ENCODE results near the gene SFMBT2.
"Not testable (repeated sequence)": the region's sequence is repeated elsewhere in the genome, so short reads cannot be mapped to it uniquely, and the experiment has no call there.

Gene SFMBT2

GRCh38 chr10:7193369-7193768 is 217.5 kb downstream of the SFMBT2 start:
- peaks cover 6% of the 10 kb centered on the region; the same call in 1 of the 2 replicates for H3K36me3 ChIP-seq (ENCODE audit: control insufficient read depth, low read length)
- no peaks in the 10 kb centered on the region for H3K27me3 ChIP-seq (ENCODE audit: control insufficient read depth, low read length)
- no peak overlapping the region for H3K4me3 ChIP-seq (ENCODE audit: low read length)
- TF ChIP-seq CTCF (IDR thresholded peaks at IDR 0.05; ENCODE audit: low read depth, low read length, poor library complexity, severe bottlenecking) (no peak), EZH2phosphoT487 (IDR thresholded peaks at IDR 0.05; ENCODE audit: borderline replicate concordance, low read length) (no peak)
- H4K20me1 ChIP-seq (ENCODE audit: control insufficient read depth, insufficient read depth, low read depth, low read length) = no peaks in the 10 kb centered on the region
- H3K9me2 ChIP-seq (replicated peaks; ENCODE audit: control insufficient read depth, low read length) = no peaks in the 10 kb centered on the region
- no peaks in the 10 kb centered on the region for H3K79me2 ChIP-seq (ENCODE audit: control insufficient read depth, low read length)
- H3F3A ChIP-seq (ENCODE audit: control insufficient read depth, insufficient read depth) = no peaks in the 10 kb centered on the region
- no peak overlapping the region for H3K27ac ChIP-seq (ENCODE audit: low read depth, low read length)
- peaks cover 8% of the 10 kb centered on the region for H3K4me1 ChIP-seq (ENCODE audit: control insufficient read depth, low read length)
- no peak overlapping the region for H3K4me2 ChIP-seq (ENCODE audit: low read length)
- no peaks in the 10 kb centered on the region for H3K9me3 ChIP-seq (ENCODE audit: control insufficient read depth, insufficient read depth, low read length)

GRCh38 chr10:7192831-7193361 is 217.9 kb downstream of the SFMBT2 start:
- H3K27me3 ChIP-seq (ENCODE audit: control insufficient read depth, low read length) = no peaks in the 10 kb centered on the region
- H3K9me2 ChIP-seq (replicated peaks; ENCODE audit: control insufficient read depth, low read length) = no peaks in the 10 kb centered on the region
- no peak overlapping the region for H3K4me3 ChIP-seq (ENCODE audit: low read length)
- no peaks in the 10 kb centered on the region for H4K20me1 ChIP-seq (ENCODE audit: control insufficient read depth, insufficient read depth, low read depth, low read length)
- peaks cover 5% of the 10 kb centered on the region; the same call in 1 of the 2 replicates for H3K36me3 ChIP-seq (ENCODE audit: control insufficient read depth, low read length)
- TF ChIP-seq EZH2phosphoT487 (IDR thresholded peaks at IDR 0.05; ENCODE audit: borderline replicate concordance, low read length) (no peak), CTCF (IDR thresholded peaks at IDR 0.05; ENCODE audit: low read depth, low read length, poor library complexity, severe bottlenecking) (no peak)
- H3K27ac ChIP-seq (ENCODE audit: low read depth, low read length) = no peak overlapping the region
- no peak overlapping the region for H3K4me2 ChIP-seq (ENCODE audit: low read length)
- H3K4me1 ChIP-seq (ENCODE audit: control insufficient read depth, low read length) = peaks cover 8% of the 10 kb centered on the region
- no peaks in the 10 kb centered on the region for H3F3A ChIP-seq (ENCODE audit: control insufficient read depth, insufficient read depth)
- no peaks in the 10 kb centered on the region for H3K9me3 ChIP-seq (ENCODE audit: control insufficient read depth, insufficient read depth, low read length)
- H3K79me2 ChIP-seq (ENCODE audit: control insufficient read depth, low read length) = no peaks in the 10 kb centered on the region

DNA sequence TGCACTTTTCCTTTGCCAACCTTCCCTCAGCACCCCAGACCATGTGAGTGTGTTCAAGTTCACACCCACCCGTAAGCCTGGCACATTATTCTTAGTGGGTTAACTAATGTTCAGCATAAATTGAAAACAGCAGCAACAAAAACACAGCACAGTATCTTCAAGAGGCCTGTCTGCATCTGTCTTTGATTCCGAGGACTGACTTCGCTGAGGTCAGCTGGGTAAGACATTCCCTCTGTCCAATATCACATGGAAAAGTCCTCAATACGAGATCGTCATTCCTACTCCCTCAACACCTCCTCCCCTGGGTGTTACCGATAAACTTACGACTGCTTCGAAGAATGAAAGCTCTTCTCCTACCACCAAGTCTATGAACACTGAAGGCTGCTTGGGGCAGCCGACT is 218.8 kb downstream of the SFMBT2 start:
- no peak overlapping the region for H3K27ac ChIP-seq (ENCODE audit: low read depth, low read length)
- no peak overlapping the region for H3K4me2 ChIP-seq (ENCODE audit: low read length)
- no peaks in the 10 kb centered on the region for H4K20me1 ChIP-seq (ENCODE audit: control insufficient read depth, insufficient read depth, low read depth, low read length)
- H3K36me3 ChIP-seq (ENCODE audit: control insufficient read depth, low read length) = no peaks in the 10 kb centered on the region; the same call in 1 of the 2 replicates
- no peak for TF ChIP-seq EZH2phosphoT487 (IDR thresholded peaks at IDR 0.05; ENCODE audit: borderline replicate concordance, low read length)
- no peak for TF ChIP-seq CTCF (IDR thresholded peaks at IDR 0.05; ENCODE audit: low read depth, low read length, poor library complexity, severe bottlenecking)
- no peaks in the 10 kb centered on the region for H3F3A ChIP-seq (ENCODE audit: control insufficient read depth, insufficient read depth)
- peaks cover 8% of the 10 kb centered on the region for H3K4me1 ChIP-seq (ENCODE audit: control insufficient read depth, low read length)
- no peaks in the 10 kb centered on the region for H3K27me3 ChIP-seq (ENCODE audit: control insufficient read depth, low read length)
- H3K9me2 ChIP-seq (replicated peaks; ENCODE audit: control insufficient read depth, low read length) = no peaks in the 10 kb centered on the region
- no peaks in the 10 kb centered on the region for H3K79me2 ChIP-seq (ENCODE audit: control insufficient read depth, low read length)
- no peak overlapping the region for H3K4me3 ChIP-seq (ENCODE audit: low read length)
- H3K9me3 ChIP-seq (ENCODE audit: control insufficient read depth, insufficient read depth, low read length) = no peaks in the 10 kb centered on the region

DNA sequence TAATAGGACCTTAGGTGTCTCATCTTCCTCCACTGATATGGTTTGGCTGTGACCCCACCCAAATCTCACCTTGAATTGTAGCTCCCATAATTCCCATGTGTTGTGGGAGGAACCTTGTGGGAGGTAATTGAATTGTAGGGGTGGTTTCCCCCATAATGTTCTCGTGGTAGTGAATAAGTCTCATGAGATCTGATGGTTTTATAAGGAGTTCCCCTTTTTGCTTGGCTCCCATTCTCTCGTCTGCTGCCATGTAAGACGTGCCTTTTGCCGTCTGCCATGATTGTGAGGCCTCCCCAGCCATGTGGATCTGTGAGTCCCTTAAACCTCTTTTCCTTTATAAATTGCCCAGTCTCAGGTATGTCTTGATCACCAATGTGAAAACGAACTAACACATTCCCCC is 220.1 kb downstream of the SFMBT2 start:
- H3K27ac ChIP-seq (ENCODE audit: low read depth, low read length); H4K20me1 ChIP-seq (ENCODE audit: control insufficient read depth, insufficient read depth, low read depth, low read length); H3K4me2 ChIP-seq (ENCODE audit: low read length); H3K4me1 ChIP-seq (ENCODE audit: control insufficient read depth, low read length); H3K9me3 ChIP-seq (ENCODE audit: control insufficient read depth, insufficient read depth, low read length); H3K9me2 ChIP-seq (replicated peaks; ENCODE audit: control insufficient read depth, low read length); H3K27me3 ChIP-seq (ENCODE audit: control insufficient read depth, low read length); H3F3A ChIP-seq (ENCODE audit: control insufficient read depth, insufficient read depth); H3K79me2 ChIP-seq (ENCODE audit: control insufficient read depth, low read length); H3K36me3 ChIP-seq (ENCODE audit: control insufficient read depth, low read length); H3K4me3 ChIP-seq (ENCODE audit: low read length): not testable (repeated sequence)
